ENCODE data around the gene PDZD4.
"Not testable (repeated sequence)": the region's sequence is repeated elsewhere in the genome, so short reads cannot be mapped to it uniquely, and the experiment has no call there.

PDZD4 gene

GRCh38 chrX:153844509-153845082 is 14.3 kb upstream of the PDZD4 start:
- no peak for DNase-seq (ENCODE audit: low read depth)

- no peak for DNase-seq (ENCODE audit: low read depth)
These were observed 6.6 kb upstream of the PDZD4 start for GRCh38 chrX:153836921-153837320.

- DNase-seq (ENCODE audit: low read depth), result no peak
These were observed 2.4 kb upstream of the PDZD4 start for GRCh38 chrX:153832728-153833127.

GRCh38 chrX:153831429-153832150 is 1.2 kb upstream of the PDZD4 start:
- DNase-seq (ENCODE audit: low read depth), result no peak

DNA sequence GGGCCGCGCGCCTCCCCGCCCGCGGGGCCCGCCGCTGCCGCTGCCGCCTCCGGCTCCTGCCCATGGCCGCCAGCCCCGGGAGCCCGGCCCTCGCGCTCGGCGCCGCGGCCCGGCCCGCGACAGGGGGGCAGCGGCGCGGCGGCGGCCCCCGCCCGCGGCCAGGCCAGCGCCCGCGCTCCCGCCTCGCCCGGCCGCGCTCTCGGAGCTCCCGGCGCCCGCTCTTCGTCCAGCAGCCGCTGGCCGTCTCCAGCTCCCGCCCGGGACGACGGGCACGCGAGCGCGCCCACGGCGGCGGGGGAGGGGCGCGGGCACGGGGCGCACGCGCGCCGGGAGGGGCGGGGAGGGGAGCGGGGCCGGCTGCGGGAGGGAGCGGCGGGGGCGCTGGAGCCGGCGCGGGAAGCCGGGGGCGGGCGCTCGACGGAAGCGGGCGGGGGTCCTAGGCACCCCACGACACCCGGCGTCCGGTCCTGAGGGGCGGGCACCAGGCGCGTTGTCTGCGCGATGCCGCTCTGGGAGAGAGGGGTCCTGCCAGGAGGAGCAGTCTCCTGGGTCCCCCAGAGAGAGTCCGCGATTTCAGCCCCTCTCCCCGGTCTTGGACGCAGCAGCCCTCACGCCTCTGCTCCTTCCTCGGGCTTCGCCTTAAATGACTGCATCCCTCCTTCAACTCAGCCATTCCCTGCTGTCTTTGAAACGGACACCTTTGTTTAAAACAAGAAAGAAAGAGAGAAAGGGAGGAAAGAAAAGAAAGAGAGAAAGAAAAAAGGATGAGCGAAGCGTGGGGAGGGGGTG is 490 bp upstream of the PDZD4 start:
- DNase-seq (ENCODE audit: low read depth), result no peak

- no peak for DNase-seq (ENCODE audit: low read depth)
These were observed 870 bp downstream of the PDZD4 start for GRCh38 chrX:153829549-153829798.

DNA sequence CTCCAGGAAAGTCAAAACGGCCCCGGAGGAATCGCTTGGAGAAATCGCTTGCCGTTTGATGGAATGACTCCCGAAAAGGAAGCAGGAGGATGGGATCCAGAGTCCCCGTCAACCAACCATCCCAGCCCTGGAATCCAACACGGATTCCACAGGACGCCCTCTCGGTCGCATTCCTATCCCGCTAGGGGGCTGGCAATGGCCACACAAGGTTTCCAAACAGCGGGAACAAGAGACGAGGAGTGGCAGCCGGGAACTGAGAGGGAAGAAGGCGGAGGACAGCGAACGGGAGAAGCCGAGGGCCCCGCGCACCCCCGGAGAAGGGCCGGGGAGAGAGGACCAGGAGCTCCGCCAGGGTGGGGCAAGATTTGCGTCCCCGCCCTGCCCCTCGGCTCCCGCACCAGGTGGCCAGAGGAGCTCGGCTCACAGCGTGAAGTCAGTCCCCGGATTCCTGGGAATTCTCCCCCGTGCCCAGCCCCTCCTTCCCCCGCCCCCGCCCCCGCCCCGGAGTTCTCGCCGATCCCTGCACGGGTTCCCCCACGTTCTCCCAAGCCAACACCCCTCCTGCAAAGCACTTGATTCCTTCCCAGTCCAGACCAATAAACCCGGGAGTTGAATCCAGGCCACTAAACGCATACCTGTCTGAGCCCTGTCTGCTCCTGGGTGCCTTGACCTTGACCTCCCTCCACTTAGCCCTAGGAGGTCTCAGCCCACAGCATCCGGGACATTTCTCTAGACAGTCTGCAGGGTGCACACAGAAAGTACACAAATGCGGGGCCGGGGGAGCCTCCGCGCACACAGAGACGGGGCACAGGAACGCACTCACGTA is 1.4 kb downstream of the PDZD4 start:
- DNase-seq (ENCODE audit: low read depth), result no peak

DNA sequence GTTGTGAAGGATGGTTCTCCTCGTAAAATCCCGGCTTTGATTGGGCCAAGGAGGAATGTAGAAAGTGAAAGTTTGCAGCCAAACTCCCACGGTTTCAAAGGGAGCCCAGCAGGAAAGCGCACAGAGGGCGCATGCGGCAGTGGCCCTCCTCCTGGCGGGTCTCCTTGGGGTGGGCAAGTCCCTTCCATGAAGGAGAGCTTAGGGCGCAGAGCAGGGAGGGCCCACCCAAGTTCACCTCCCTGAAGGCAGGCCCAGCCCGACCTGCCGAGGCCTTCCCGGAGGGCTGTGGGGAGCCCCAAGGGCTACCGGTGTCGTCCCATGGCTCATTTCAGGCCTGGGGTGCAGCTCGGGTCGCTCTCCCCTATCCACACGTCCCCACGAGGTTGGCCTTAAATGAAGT is 2.0 kb downstream of the PDZD4 start:
- DNase-seq (ENCODE audit: low read depth), result no peak

GRCh38 chrX:153827903-153828302 is 2.4 kb downstream of the PDZD4 start:
- DNase-seq (ENCODE audit: low read depth), result no peak

DNA sequence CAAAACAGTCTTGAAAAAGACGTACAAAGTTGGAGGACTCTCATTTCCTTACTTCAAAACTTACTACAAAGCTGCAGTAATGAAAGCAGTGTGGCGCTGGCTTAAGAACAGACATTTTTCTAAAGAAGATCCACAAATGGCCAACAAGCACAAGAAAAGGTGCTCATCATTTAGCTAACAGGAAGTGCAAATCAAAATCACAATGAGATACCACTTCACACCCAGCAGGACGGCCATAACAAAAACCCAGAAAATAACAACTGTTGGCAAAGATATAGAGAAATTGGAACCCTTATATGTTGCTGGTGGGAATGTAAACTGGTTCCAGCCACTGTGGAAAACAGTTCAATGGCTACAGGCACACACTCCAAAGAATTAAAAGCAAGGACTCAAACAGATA is 3.3 kb downstream of the PDZD4 start:
- no peak for DNase-seq (ENCODE audit: low read depth)

GRCh38 chrX:153825042-153825441 is 5.3 kb downstream of the PDZD4 start:
- no peak for DNase-seq (ENCODE audit: low read depth)

GRCh38 chrX:153824348-153824747 is 6.0 kb downstream of the PDZD4 start:
- no peak for DNase-seq (ENCODE audit: low read depth)

GRCh38 chrX:153821066-153821465 is 9.3 kb downstream of the PDZD4 start:
- no peak for DNase-seq (ENCODE audit: low read depth)

- DNase-seq (ENCODE audit: low read depth), result no peak
These were observed 9.7 kb downstream of the PDZD4 start for GRCh38 chrX:153820601-153821000.

DNA sequence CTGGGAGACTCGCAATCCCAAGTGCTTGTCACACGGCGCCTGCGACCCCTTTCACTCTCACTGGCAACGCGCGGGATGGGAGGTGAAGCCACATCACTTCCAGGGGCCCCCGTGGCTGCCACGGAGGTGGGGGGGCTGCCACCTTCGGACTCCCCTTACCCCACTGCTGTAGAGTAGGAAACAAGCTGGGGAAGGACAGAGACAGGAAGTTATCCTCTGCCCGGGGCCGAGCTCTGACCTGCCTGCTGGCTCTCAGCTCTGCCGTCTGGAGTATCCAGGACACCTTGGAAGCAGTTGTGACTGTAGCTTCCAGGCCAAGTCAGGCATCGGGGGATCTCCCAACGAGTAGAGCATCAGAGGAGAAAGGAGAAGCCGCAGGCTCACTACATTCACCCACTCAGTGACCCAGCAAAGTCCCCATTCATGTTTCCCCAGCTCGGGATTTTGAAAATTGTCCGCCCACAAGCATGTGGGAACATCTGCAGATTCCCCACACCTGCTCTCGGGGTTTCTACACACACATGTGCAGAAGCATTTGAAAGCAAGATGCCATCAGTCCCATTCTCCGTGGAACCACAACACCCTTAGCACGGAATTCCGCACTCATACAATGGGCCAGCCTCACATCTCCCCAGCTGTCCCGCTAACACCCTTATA is 10.8 kb downstream of the PDZD4 start:
- no peak for DNase-seq (ENCODE audit: low read depth)

DNA sequence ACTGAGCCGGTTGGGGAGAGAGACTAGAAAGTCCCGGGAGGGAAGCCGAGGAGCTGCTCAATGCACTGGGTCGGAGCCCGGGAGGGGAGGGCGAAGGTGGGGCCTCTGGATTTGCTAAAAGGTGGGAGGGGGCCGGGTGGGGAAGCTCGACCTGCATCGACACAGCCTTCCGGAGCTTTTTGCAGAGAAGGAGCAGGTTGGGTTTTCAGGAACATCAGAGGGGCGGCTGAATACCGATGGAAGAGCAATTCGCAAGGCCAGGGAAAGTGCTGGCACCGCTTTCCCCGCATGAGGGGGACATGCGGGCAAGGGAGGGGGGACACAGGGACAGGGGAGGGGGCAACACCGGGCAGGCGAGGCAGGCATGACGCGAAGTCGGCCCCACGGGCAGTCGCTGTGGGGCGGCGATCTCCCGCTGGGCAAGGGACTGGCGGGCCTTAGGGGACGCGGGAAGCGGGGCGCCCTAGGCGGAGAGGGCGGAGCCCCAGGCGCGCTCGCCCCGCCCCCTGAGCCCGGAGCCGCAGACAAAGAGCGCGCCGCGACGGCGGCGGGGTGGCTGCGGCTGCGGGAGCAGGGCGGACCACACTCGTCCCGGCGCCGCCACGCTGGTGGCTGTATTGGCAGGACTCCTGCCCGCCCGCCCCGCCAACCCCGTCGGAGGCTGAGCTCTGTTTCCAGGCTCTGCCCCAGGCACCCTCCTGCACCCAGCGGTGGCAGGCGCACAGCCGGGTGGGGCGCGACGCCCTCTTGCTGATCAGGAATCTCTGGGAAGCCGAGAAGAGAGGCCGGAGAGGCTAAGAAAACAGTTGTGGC is 11.6 kb downstream of the PDZD4 start:
- peak; percentile 32 for DNase-seq (ENCODE audit: low read depth)

DNA sequence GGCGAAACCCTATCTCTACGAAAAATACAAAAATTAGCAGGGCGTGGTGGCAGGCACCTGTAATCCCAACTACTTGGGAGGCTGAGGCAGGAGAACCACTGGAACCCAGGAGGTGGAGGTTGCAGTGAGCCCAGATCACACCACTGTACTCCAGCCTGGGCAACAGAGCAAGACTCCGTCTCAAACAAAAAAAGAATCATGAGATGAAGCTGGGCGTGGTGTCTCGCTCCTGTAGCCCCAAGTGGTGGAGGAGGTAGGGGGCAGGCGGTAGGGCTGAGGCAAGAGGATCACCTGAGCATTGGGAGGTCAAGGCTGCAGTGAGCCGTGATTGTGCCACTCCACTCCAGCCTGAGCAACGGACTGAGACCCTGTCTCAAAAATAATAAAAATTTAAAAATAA is 12.3 kb downstream of the PDZD4 start:
- not testable (repeated sequence) for DNase-seq (ENCODE audit: low read depth)

DNA sequence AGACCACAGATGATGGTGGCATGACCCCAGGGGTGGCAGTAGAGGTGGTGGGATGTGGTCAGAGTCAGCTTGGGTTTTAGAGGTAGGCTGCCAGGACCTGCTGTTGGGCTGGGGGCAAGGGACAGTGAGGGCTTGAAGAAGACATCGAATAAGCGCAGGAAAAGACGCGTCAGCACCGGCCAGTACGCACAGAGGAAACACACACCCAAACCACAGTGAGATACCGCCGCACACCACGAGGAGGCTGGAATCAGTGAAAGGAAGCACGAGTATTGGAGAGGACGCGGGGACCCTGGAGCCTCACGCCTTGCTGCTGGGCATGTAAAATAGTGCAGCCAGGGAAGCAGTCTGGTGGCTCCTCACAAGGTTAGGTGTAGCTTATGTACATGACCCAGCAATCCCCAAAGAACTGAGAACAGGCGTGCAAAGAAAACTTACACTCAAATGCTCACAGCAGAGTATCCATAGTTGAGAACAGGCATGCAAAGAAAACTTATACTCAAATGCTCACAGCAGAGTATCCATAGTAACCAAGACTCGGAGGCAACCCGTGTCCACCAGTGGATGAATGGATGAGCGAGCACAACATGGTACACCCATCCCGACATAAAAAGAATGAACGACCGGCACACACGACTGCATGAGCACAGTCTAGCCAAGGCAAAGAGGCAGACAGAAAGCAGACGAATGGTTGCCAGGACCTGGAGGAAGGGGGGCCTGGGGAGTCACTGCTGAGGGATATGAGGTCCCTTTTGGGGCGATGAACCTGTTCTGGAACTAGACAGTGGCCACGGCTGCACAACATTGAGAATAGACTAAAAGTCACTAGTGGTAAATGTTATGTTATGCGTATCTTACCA is 13.3 kb downstream of the PDZD4 start:
- DNase-seq (ENCODE audit: low read depth), result no peak

DNA sequence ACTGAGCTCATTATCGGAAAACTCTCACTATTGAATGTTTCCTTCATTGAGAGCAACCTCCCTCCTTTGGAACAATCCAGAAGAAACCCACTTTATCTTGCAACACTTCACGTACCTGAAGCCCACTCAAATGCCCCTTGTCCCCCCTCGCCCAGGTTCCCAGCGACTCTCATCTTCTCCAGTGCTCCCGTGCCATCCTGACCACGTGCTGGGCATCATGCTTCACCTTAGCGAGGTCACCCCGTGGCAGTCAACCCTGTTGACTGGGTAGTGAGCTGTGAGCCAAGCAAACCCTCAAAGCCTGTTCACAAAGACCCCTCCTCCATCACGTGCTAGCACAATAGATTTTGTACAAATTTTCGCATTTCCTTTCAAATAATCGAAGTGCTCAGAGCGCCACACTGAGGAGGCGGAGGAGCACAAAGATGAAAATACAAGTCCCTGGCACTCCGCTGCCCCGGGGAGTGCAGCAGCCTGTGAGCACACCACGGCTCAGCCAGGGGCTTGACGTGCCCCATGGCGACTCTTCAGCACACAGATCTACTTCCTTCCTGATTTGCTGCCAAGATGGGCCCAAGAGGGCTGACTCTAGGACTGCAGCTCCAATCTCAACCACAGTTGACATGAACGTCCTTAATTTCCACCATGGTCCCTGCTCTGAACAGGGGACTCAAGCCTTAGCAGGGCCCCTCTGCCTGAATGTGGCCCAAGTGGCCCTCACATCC is 15.6 kb downstream of the PDZD4 start:
- DNase-seq (ENCODE audit: low read depth), result no peak

- DNase-seq (ENCODE audit: low read depth), result no peak
These were observed 17.2 kb downstream of the PDZD4 start for GRCh38 chrX:153813161-153813560.
